IPS-18a (cell line): Measurements from ENCODE around the gene SAMD13.

Source experiments
- H3K27ac ChIP-seq: one replicate; pipeline ENCODE4 v1.5.1; 2013; ENCODE audit warnings: low read length
- H3K27me3 ChIP-seq: one replicate; pipeline ENCODE4 v1.6.1; 2013; ENCODE audit warnings: mild to moderate bottlenecking, low read length; ENCODE audit not compliant: control insufficient read depth, insufficient read depth
- H3K36me3 ChIP-seq: one replicate; pipeline ENCODE4 v1.6.1; 2013; ENCODE audit warnings: low read depth, low read length; ENCODE audit not compliant: control insufficient read depth
- H3K4me1 ChIP-seq: one replicate; pipeline ENCODE4 v1.6.1; 2013; ENCODE audit warnings: low read depth, low read length; ENCODE audit not compliant: control insufficient read depth
- H3K4me3 ChIP-seq: one replicate; pipeline ENCODE4 v1.5.1; 2013; ENCODE audit warnings: low read length
- H3K9ac ChIP-seq: one replicate; pipeline ENCODE4 v1.6.1; 2013; ENCODE audit warnings: mild to moderate bottlenecking, low read length, moderate library complexity
- H3K9me3 ChIP-seq: one replicate; pipeline ENCODE4 v1.6.1; 2013; ENCODE audit warnings: low read depth, low read length; ENCODE audit not compliant: control insufficient read depth

SAMD13 gene

GRCh38 chr1:84266748-84267147 is 34.8 kb upstream of the SAMD13 start:
- no peaks in the 10 kb centered on the region for H3K36me3 ChIP-seq
- H3K9me3 ChIP-seq, result no peaks in the 10 kb centered on the region
- no peak overlapping the region for H3K4me3 ChIP-seq
- no peak overlapping the region for H3K9ac ChIP-seq
- peaks cover 6% of the 10 kb centered on the region for H3K4me1 ChIP-seq
- H3K27ac ChIP-seq, result no peak overlapping the region
- no peaks in the 10 kb centered on the region for H3K27me3 ChIP-seq

DNA sequence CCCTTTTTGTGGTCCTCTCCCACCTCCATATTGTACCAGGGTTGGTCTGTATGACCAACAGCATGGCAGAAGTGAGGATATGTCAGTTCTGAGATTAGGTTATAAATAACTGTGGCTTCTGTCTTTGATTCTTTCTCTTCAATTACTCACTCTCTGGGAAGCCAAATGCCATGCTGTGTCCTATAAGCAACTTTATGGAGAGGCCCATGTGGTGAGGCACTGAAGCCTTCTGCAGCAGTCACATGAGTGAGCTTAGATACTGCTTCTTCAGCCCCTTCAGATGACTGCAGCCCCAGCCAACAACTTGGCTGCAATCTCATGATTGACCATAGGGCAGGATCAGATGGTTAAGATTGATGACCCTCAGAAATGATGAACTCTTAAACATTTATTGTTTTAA is 34.0 kb upstream of the SAMD13 start:
- H3K9me3 ChIP-seq, result no peaks in the 10 kb centered on the region
- H3K4me3 ChIP-seq, result no peak overlapping the region
- H3K27me3 ChIP-seq, result no peaks in the 10 kb centered on the region
- no peak overlapping the region for H3K27ac ChIP-seq
- no peak overlapping the region for H3K9ac ChIP-seq
- H3K36me3 ChIP-seq, result no peaks in the 10 kb centered on the region
- H3K4me1 ChIP-seq, result peaks cover 14% of the 10 kb centered on the region

- H3K9ac ChIP-seq, result no peak overlapping the region
- no peak overlapping the region for H3K27ac ChIP-seq
- H3K36me3 ChIP-seq, result no peaks in the 10 kb centered on the region
- H3K4me1 ChIP-seq, result peaks cover 17% of the 10 kb centered on the region
- no peak overlapping the region for H3K4me3 ChIP-seq
- no peaks in the 10 kb centered on the region for H3K9me3 ChIP-seq
- no peaks in the 10 kb centered on the region for H3K27me3 ChIP-seq
Measured at GRCh38 chr1:84268346-84268745, 33.2 kb upstream of the SAMD13 start.

DNA sequence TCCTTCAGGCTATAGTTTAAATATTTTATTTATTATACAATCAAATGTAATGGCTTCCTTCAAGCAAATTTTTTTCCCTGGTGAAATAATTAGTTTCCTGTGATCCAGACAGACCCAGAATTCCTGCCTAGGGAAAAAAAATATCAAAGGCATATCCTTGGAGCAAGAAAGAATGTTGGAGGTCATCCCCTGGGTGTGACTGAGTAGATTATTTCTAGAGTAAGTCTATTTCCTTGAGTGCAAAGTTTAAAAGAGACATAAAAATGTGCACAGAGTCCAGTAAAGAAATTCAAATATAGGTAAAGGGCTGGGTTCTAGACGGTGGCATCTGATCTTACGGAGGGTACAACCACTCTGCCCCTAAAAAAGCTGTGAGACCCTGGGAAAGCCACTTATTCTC is 32.2 kb upstream of the SAMD13 start:
- no peak overlapping the region for H3K9ac ChIP-seq
- no peak overlapping the region for H3K27ac ChIP-seq
- H3K27me3 ChIP-seq, result no peaks in the 10 kb centered on the region
- H3K9me3 ChIP-seq, result no peaks in the 10 kb centered on the region
- H3K4me3 ChIP-seq, result no peak overlapping the region
- H3K36me3 ChIP-seq, result no peaks in the 10 kb centered on the region
- peaks cover 17% of the 10 kb centered on the region for H3K4me1 ChIP-seq

DNA sequence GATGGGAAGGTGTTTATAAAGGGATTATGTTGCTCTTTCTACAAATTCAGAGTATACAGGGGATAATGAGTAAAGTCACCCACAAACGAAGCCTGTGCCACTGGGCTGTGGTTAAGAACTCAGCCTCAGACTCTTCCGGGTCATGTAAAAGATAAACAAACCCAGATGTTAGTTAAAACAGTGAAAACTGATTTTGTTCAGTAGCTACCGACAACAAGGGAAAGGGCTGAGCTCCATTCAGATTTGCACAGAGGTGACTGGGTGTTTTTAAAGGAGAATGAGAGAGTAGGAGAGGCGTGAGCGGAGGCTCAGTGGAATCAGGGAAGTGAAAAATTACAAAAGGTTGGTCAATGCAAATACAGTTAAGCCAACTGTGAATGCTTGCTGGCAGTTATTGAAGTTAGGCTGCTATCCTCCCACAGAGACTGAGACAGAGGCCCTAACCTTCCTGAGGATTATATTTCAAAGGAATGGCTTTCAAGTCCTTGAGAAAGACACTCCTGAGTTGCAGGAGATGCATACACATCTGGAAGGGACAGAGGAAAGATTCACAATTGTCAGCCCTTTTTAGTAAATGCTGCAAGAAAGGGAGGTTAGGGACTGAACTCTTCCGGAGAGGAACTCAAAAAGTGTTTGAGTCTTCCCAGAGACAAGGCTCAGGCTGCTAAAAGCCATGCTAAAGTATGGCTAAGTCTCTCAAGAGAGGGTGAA is 29.9 kb upstream of the SAMD13 start:
- Histone ChIP-seq H3K4me1 (peaks cover 17% of the 10 kb centered on the region), H3K4me3 (no peak overlapping the region), H3K36me3 (no peaks in the 10 kb centered on the region), H3K9me3 (no peaks in the 10 kb centered on the region), H3K27me3 (no peaks in the 10 kb centered on the region), H3K9ac (no peak overlapping the region), H3K27ac (no peak overlapping the region)

- no peak overlapping the region for H3K27ac ChIP-seq
- peaks cover 17% of the 10 kb centered on the region for H3K4me1 ChIP-seq
- H3K9ac ChIP-seq, result no peak overlapping the region
- no peaks in the 10 kb centered on the region for H3K27me3 ChIP-seq
- H3K4me3 ChIP-seq, result no peak overlapping the region
- no peaks in the 10 kb centered on the region for H3K9me3 ChIP-seq
- no peaks in the 10 kb centered on the region for H3K36me3 ChIP-seq
Measured at GRCh38 chr1:84272401-84272800, 29.1 kb upstream of the SAMD13 start.

DNA sequence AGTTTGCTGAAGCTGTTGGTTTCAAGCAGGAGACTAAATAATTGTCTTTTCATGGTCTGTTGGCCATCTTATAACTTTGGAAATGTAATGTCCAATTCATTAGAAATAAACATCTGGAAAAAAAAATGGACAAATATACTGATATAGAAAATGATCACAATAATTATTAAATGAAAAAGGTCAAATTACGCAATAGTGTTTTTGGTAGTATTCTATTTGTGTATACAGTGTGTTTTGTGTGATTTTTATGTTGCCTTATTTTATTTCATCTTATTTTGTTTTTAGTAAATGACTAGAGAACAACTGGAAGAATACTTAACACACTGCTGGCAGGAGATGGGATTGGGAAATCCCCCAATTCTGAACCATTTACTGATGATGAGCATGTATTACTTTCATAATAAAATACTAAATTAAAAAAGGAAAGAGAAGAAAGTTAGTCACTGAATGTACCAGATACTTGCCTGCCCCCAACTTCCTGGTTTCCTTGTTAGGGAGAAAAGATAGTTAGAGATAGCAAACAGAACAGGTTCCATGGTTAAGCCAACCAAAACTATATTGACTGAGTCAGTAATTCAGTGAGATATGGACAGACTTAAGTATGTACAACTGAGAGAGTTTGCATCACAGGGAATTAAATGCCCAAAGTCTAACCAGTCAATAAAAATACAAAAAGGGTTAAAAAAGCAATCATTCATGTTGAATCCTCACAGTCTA is 24.0 kb upstream of the SAMD13 start:
- no peaks in the 10 kb centered on the region for H3K36me3 ChIP-seq
- H3K27ac ChIP-seq, result no peak overlapping the region
- peaks cover 3% of the 10 kb centered on the region for H3K4me1 ChIP-seq
- H3K4me3 ChIP-seq, result no peak overlapping the region
- no peak overlapping the region for H3K9ac ChIP-seq
- no peaks in the 10 kb centered on the region for H3K9me3 ChIP-seq
- no peaks in the 10 kb centered on the region for H3K27me3 ChIP-seq

DNA sequence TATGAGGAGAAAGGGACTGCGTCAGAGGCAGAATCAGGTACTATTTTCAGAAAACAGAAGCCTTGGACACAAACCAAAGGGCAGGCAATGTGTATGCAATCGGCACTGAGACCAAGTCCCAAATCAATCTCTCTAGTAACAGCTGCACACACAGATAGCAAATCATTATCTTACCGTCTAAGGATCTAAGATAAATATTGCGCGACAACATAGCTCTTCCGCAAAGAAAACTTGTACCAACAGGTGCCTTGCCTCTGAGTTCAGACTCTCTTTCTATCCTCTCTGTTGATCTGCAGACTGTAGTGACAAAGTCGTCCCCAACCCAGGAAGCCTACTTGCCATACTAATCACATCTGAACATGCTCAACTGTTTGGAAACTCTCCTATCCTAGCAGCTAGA is 22.6 kb upstream of the SAMD13 start:
- no peaks in the 10 kb centered on the region for H3K9me3 ChIP-seq
- no peak overlapping the region for H3K9ac ChIP-seq
- H3K27ac ChIP-seq, result no peak overlapping the region
- no peak overlapping the region for H3K4me3 ChIP-seq
- no peaks in the 10 kb centered on the region for H3K4me1 ChIP-seq
- H3K27me3 ChIP-seq, result no peaks in the 10 kb centered on the region
- no peaks in the 10 kb centered on the region for H3K36me3 ChIP-seq

- Histone ChIP-seq H3K9ac (no peak overlapping the region), H3K4me1 (no peaks in the 10 kb centered on the region), H3K27me3 (no peaks in the 10 kb centered on the region), H3K4me3 (no peak overlapping the region), H3K9me3 (peaks cover 2% of the 10 kb centered on the region), H3K36me3 (no peaks in the 10 kb centered on the region), H3K27ac (no peak overlapping the region)
Measured at GRCh38 chr1:84280912-84281311, 20.6 kb upstream of the SAMD13 start.

GRCh38 chr1:84282780-84283333 is 18.7 kb upstream of the SAMD13 start:
- no peaks in the 10 kb centered on the region for H3K4me1 ChIP-seq
- H3K9ac ChIP-seq, result no peak overlapping the region
- H3K9me3 ChIP-seq, result peaks cover 14% of the 10 kb centered on the region
- H3K4me3 ChIP-seq, result no peak overlapping the region
- H3K27me3 ChIP-seq, result no peaks in the 10 kb centered on the region
- H3K27ac ChIP-seq, result no peak overlapping the region
- no peaks in the 10 kb centered on the region for H3K36me3 ChIP-seq

DNA sequence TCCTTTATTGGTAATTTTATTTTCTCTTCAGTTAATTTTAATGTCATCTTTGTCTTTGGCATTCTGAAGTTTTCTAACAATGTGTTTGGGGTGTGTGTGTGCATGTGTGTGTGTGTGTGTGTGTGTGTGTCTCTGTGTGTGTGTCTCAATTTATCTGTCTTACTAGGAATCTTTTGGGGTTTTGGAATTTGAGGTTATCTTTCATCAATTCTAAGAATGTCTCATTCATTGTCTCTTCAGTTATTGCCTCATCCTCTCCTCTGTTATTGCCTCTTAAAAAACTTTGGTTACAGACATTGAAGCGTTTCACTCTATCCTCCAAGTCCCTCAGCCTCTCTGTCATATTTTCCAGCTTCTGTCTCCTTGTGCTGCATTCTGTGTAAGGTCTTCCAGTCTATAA is 18.1 kb upstream of the SAMD13 start:
- no peaks in the 10 kb centered on the region for H3K27me3 ChIP-seq
- H3K9me3 ChIP-seq, result peaks cover 14% of the 10 kb centered on the region

DNA sequence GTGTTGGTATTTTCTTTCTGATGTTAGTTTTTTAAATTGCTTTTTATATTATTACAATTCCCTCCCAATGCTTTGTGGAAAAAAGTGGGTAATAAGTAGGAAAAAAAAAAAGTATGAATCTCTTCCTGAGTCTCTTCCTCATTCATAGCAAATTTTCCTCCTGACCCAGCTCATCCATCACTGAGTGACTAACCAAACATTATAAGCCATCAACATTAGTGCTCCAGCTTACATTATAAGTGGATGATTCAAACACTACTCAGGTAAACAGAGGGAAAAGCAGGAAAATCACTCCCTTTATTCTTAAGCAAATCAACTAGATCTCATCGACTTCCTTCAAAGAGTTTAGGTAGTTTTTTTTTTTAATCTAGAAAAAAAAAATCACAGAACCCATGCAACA is 15.4 kb upstream of the SAMD13 start:
- Histone ChIP-seq H3K27me3 (no peaks in the 10 kb centered on the region), H3K36me3 (no peaks in the 10 kb centered on the region), H3K27ac (no peak overlapping the region), H3K9ac (no peak overlapping the region), H3K4me1 (no peaks in the 10 kb centered on the region), H3K9me3 (peaks cover 18% of the 10 kb centered on the region), H3K4me3 (no peak overlapping the region)

More for the DNA sequence above, 18.1 kb upstream of the SAMD13 start:
- Histone ChIP-seq H3K27ac (no peak overlapping the region), H3K4me1 (no peaks in the 10 kb centered on the region), H3K4me3 (no peak overlapping the region), H3K36me3 (no peaks in the 10 kb centered on the region), H3K9ac (no peak overlapping the region)
